HL-60/S4 treated with retinoic acid at 250 ng/mL for 4 days and 3 days (cell line): ENCODE data around the gene DST.

ENCODE experiments used
- in situ Hi-C: fragments of 300-500 bp; cut with MboI; formaldehyde crosslinking; loops from 2 replicates; pipeline ENCODE4 v1.7.0; 2022; ENCODE audit warnings: low sequenced_read_pairs

Gene DST

DNA sequence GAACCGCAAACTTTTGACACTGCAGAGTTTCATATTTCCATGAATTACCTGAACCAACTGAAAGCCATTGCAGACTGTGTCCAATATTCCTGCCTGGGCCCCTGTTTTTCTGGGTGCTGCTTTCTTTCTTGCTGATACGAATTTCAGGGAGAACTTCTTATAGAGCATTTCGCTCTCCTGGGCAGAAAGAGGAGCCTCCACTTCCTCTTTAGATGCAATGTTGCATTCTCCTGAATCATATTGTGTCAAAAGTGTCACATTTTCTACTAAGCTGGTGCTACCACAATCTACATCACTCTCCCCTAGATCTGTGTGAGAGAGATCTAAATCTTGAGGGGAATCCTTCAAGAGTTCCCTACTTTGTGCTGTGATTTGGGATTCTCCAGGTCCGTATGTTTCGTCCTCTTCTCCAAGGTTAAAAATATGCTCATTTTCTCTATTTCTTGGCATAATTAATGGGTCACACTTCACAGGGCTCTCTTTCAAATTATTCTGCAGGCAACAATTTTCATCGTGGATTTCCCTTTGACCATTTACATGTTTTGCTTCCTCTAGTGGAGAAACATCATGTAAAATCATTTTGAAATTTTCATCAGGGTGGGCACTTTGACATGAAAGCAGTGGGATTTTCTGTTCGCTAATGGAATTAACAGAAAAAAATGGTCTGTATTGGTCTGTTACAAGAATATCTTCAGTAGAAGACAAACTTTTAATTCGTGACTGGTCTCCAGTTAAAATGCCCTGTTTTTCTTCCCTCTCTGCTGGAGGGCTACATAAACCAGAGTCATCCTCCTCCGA is 102.3 kb downstream of the DST start:
- in situ Hi-C loops: no loop called here

DNA sequence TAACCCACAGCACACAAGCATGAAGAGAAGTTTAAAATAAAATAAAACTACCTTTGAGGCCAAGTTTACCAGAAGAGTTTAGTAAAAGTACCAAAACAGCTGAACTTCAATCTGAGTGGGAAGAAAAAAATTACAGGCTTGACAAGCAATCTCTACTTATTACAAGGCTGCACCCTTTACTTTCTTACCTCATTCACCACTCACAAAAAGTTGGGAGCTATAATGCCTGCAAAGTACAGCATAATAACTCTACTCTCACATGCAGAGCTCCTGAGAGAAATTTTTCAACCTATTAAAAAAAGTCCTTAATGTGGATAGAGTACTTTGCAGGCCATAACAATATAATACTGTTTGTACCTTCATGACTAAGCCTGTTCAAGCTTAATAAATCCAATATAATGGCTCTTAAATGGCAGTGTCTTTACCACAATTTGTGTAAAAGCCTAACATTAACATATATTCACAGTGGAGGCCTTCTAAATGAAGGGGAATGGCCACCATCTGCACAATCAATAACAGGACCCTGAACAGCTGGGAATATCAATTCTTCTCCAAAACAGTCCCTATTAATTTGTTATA is 103.1 kb downstream of the DST start:
- in situ Hi-C loops: no loop called here

DNA sequence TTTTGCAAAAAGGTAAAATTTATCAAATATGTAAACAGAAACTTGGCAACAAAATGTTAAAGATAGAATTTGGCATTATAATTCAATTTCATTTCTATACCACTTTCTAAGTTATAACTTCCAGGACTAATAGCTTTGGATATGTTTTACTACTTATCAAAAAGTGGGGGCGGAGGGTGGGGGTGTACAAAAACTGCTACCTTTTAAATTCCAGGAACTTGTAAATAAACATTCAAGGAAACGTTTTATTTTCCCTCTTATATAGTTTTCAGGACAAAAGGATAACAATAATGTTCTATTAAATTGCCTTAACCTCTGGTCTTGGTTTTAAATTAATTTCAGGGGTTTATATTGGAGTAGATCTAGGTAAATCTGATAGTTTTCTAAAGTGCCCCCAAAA is 103.8 kb downstream of the DST start:
- in situ Hi-C loops: no loop called here

DNA sequence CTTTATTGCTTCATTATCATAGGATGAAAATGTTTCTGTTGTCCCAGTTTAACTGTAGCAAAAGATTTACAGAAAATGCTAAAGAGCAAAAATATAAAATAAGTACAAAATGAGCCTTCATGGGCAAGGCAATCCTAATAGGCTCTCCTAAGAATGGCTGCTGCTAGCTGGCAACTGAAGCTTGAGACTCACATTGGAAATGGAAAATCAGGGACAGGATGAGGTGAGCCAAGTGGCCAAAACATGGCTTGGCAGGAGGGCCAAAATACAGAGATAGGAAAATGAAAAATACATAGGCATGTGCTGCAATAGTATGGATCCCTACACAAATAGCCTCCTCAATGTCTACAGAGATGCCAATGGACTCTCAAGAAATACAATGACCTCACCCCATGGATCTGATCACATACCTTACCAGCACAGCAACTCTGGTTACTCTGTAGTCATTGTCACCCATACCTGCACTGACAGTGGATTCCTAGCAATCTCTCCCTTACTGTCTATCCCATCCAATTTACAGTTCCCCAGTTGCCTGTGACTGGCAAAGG is 105.4 kb downstream of the DST start:
- in situ Hi-C loops: no loop called here

DNA sequence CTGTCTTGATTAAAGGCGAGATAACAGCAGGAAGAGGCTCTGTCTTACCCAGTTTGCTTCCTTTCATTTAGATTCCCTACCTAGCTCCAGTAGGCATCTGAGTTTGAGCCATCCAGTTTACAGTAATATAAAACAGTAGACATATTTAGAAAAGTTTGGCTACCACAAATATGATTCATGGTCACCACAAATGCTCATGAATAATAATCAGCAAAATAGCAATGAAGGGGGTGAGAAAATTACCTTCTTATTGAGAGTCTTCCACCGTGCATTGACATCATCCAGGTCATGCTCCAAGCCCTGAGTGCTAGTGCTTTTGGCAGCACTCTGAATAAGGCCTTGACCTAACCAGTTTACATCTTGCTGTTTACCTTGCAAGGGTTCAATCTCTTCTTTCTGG is 106.2 kb downstream of the DST start:
- in situ Hi-C loops: no loop called here

DNA sequence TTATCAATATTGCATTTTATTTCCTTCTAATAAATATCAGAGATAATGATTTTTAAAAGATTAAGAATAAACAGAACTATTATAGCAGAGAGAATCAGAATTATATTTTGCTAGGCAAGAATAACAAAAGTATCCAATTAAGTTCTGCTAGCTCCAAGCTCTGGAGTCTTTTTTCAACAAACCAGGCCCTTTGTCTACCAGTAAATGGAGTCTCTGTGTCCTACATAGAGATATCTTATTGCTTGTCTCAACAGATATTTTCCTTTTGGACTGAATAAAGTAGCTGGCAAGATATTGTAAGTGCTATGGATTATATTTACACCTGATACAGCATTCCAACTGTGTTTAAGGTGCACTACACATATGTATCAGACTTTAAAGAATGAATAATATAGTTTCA is 107.1 kb downstream of the DST start:
- in situ Hi-C loops: no loop called here

DNA sequence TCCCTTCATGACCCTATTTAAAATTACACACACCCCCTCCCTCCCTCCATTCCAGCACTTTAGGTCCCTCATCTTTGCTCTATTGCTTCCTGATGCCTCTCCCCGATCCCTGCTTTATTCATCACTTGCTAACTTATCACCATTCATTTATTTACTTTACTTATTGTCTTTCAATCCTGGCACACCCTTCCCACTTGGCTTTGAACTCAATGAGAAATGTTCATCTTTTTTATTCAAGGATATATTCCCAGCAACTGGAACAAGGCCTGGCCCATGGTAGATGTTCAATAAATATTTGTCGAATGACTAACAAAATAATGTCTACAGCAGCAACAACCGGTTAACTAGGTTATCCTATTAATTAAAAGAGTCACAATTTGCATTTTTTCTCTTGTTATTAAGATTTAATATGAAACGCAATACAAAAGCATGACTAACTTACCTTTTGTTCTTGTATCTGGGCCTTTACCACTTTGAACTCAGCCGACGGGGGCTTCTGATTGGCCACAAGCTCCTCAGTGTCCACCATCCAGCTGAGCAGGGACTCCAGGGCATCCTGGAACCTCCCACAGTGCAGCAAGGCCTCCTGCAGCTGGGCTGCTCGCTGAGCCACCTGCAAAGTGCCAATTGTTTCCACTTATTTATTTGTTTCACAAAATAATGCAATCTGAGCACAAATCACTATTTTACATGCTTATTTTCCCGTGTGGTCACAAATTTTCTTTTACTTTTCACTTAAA is 107.8 kb downstream of the DST start:
- in situ Hi-C loops: no loop called here

DNA sequence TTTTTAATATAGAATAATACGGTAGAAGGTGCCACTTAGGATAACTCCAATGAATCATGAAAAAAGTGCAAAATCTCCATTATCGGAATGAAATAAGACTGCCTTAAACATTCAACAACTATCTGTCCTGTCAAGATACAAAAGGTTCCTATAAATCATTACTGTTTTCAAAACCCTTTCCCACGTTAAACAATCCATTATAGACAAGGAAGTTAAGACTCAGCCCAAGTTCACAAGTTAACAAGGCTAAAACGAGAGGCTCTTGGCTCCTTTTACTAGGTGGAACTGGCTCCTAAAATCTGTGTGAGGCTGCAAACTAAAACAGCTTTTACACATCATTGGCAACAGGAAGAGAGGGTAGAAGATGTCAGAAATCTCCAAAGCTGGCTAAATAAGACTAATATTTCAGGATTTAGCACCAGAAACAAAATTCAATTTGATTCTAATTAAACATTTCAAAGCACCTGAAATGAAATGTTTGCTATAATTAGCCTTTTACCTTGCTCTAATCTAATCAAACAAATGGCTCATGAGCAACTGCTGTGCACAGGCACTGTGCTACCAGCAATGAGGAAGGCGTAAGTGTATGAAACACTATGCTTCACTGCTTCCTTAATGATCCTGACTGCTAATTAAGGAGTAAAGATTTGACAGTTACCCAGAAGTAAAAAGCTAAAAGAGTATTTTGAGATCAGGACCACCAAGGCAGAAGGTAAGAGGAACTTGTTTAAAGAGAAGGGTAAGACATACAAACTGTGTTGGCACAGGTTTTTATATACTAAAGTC is 109.7 kb downstream of the DST start:
- in situ Hi-C loops: no loop called here

DNA sequence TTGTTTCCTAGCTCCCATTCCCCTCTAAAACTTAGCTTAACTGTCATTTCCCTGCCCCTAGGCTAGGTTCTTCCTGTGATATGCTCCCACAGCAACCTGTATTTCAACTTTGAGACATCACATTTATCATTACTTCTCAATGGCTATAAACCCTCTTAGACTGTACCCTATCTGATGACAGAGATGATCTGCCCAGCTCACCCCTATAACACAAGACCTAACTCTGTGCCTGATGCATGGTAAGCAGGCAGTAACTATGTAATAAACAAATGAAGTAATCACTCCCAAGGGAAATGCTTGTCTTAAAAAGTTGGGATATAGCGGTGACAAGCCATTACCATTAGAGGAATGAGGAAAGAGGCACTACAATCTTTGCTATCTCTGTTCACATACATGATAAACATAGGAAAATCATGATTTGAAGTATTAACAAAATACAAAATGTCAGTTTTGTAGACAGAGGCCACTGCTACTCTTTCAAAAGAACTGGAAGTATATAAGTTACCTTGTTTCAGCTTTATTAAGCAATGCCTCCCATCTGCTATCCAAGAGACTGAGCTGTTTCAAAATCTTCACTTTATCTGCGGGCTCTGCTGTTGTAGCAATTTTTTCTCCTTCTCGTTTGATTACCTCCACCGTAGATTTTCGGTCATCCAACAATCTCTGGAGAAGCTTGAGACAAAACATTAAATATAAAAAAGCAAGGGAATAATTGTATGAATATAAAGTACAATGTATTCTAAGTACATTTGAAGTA is 110.7 kb downstream of the DST start:
- in situ Hi-C loops: no loop called here

DNA sequence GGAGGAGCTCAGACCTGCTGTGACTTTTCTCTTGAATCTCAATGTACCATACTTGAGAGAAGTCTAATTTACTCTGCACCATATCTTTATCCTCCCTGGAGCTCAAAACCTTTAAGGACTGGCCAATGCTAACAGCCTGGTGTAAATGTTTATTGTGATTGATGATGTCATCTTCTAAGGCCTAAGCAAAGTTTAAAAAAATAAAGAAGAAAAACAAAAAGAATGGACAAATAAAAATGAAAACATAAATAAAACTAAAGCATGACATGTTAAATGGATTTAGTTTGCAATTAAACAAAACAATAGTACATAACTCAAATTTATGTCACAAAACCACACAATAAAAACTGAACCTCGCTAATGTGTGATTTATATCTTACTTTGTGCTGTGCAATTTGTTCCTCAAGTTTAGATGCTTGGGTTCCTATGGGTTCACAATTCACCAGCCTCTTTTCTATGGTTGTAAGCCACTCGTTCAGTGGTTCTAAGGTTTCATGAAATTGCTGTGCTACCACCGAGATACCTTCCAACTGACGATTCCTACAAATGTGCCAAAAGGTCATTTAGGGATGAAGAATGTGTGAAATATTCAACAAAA is 113.0 kb downstream of the DST start:
- in situ Hi-C loops: no loop called here

DNA sequence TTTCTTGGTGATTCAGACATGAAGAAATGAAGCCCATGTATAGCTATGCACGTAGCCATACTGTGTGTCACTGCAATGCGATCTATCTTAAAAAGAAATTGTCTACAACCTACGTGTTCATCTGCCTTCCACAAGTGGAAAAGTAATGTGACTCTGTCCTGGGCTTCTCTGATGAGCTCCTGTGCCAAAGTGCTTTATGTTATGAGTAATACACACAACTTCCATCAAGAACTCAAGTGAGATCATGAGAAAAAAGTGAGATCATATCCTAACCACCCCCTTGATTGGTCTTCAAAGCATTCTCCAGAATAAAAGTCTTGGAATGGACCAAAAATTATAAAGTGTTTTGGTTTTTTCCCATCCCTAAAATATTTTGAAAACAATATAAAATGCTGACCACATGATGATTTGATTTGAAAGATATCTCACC is 114.3 kb downstream of the DST start:
- in situ Hi-C loops: no loop called here

DNA sequence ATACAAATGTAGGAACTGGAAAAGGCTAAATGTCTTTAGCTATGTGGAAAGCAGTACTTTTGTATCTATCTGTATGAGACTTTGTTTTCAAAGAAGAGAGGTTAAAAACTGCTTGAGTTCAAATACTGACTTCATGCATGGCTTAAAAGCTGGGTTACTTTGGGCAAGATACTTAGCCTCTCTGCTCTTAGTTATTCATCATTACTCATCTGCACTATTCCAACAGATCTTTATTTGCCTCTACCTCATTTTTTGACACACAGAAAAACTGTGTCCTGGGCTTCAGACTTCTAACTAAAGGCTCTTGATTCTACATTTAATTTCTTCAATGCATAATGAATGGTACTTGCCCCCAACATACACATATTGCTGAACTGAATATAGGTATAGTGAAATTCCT is 114.8 kb downstream of the DST start:
- in situ Hi-C loops: no loop called here

DNA sequence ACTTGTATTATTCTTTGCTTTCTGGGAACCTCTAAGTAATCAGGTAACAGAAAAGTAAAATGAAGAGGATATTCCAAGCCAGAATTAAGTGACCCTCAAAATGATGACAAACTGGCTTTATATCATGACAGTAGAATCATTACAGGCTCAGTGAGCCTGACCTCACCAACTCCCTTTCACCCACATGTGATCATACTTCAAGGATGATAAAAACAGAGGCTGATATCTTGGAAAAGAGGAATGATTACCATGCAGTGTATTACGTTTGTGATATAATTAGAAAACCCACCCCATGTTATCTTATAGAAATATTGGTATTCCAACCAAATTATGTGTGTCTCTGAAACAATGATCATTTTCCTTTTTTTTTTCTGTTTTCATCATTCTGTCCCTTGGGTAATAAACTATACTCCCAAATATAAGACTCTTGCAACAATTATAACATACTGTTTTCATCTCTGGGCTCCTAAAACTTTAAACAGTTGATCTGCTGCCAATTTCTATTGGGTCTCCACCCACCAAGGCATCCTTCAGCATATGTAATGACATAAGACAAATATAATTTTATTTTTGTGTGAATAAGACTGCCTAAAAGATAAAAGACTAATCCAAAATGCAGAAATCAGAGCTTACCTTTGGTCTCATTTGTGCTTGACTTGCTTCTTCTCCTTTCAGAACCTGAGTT is 115.7 kb downstream of the DST start:
- in situ Hi-C loops: no loop called here

DNA sequence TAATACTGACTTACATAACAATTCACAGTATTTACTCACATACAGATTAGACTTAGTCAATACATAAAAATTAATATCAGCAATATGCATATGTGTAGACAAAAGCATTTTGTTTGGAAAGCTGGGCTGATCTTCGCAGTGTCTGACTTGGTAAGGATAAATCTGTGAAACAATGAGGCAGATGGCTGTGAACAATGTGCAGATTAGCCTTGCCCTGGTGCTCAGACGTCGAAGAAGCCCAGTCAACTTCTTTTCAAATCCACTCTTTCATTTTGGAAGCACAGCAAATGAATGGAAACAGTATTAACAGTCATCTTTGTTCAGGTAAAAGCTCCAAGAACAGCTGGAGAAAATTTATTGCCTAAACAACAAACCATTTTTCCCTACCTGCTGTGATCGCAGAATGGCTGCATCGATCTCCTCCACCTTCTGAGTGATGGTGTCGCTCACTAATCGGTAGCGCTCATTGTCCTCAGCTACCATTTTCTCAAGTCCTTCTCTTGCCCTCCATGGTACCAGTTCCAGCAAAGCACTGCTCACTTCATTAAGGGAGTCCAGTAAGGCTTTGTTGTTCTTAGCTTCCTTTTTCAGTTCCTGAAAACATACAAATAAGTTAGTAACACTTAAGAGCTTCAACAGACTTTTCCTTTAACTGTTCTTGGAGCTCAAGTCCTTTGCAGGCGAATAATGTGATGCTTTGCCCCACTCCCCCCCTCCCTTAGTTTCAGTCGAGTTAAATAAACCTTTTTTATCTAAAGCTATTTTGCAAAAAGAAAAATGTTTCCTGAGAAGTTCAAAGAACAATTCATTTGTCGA is 116.5 kb downstream of the DST start:
- in situ Hi-C loops: no loop called here

DNA sequence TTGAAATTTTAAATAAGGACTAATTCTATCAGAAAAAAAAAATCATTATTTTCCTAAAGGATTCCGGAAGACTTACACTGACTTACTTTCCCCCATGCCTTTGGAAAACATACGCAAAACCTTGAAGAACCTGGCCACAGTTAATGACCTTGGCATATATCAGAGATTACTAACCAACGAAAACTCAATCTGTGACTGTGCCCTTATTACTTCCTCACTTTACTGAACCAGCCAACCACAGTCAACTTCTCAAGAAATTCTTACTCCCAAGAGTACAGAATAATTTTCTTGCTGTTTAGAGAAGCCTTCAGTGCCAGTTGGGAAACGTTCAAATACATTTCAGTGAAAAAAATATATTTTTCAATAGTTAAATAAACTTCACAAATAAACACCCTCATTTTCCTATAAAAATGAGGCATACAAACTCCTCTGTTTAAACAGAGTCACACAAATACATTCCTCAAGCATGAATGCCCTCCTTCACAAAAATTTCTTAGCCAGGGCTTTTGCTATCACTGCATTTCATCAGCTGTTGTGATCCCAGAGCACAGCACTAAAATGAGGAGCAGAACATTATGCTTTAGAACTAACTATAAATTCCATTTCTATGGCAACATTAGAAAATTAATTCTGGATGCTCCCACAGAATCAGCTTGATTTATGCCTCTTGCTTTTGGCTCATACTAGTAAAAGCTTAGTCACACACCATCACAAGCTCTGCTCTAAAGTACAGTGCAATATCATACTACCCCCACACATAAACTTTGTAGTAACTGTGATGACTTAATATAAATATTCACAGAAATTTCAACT is 117.6 kb downstream of the DST start:
- in situ Hi-C loops: no loop called here

DNA sequence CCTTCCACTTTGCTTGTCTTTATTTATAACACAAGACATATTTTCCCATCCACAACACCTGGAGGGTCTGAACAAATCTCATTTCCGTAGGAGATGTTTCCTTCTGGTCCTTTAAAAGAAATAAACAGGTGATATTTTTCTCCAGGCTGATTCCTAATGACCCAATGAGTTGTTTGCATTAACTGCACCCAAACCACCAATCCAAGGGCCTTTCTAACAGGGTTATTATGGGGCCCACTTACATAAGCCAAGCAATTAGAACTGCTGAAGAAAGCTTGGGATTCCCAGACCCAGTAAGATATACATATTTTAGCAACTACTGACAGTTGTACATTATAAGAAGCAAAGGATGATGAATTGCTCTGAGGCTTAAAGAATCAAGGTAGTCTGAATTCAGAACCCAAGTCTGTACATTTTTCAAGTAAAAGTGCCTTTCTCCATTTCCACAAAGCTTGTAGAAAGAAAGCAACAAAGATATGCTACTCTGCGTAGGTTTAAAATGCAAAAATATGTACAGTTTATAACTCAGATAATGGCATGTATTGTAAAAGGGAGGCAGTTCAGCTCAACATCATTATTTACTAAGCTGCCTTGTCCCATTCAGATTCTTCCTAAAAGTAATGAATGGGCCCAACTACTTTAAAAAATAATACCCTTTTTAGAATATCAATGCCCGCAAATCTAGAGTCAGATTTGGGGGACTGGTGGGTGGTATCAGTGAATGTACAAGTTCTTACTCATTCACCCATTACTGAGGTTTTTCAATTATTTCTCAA is 120.0 kb downstream of the DST start:
- in situ Hi-C loops: no loop called here

DNA sequence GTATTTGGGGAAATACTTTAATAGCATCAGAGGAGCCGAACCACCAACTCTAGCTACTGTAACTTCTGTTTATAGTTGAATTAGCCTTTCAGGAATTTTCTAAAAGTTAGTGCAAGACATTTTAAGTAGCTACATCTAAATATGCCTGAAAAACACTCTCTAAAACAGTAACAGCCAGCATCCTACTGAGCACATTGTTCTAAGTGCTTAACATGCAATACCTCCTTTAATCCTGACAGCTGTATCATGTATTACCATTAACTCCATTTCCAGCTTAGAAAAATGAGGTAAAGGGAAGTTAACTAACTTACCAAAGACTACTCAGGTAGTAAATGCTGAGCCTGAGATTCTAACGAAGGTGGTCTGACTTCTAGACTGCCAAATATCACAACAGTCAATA is 120.7 kb downstream of the DST start:
- in situ Hi-C loops: no loop called here
